GM10847 (cell line): Measurements from ENCODE around the gene RABAC1.
A peak's percentile ranks its signal among the peaks of the same experiment; 100 is the strongest.

Experiments used
- POLR2A ChIP-seq: IDR thresholded peaks from 2 replicates; pipeline ENCODE4 v1.6.1; 2011; ENCODE audit not compliant: insufficient read length; ENCODE audit errors: extremely low read depth

RABAC1 gene

DNA sequence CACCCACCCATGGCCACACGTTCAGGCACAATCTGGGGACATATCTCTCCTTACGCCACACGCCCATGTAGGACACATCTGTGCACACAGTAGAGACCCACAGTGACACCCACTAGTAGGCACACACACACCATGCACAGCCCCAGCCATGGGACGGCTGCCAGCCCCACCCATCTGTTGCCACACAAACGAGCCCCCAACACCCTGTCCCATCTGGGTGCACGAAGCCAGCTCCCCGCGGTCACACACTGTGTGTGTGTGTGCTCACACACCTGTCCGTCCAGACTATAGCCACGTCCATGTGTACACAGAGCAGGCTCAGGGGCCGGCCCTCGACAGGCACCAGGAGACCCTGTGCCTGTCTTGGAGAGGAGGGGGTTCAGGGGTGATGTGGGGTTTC is 41.4 kb downstream of the RABAC1 start:
- no peak for TF ChIP-seq POLR2A

GRCh38 chr19:41915776-41916414 is 43.2 kb downstream of the RABAC1 start:
- TF ChIP-seq POLR2A: no peak

DNA sequence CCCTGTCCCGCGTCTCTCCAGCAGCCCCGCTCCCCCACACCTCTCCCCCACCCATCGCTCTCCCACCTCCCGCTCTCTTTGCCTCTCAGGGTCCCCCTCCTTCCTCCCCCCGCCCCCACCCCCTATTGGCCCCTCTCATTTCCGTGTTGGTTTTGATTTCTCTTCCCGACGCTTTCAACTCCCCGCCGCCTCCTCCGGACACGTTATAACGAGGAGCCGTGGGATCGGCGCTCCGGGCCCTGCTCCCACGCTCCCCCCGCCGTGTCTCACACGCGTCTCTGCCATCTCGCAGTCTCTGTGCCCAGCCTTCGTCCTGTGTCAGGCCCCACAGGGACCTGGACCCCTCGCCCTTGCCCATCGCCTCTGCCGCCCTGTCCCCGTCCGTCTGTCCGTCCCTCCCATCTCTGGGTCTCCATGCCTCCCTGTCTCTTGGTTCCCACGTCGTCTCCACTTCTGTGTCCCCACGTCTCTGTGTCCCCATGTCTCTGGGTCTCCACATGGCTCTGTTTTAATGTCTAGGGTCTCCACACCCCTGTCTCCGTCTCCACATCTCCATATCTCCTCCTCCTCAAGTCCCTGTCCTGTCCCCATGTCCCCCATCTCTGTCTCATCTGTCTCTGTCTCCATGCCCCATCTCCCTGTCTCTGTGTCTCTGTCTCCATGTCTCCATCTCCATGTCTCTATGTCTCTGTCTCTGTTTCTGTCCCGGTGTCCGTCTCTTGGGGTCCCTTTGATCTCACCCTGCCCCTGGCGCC is 43.9 kb downstream of the RABAC1 start:
- TF ChIP-seq POLR2A: no peak

DNA sequence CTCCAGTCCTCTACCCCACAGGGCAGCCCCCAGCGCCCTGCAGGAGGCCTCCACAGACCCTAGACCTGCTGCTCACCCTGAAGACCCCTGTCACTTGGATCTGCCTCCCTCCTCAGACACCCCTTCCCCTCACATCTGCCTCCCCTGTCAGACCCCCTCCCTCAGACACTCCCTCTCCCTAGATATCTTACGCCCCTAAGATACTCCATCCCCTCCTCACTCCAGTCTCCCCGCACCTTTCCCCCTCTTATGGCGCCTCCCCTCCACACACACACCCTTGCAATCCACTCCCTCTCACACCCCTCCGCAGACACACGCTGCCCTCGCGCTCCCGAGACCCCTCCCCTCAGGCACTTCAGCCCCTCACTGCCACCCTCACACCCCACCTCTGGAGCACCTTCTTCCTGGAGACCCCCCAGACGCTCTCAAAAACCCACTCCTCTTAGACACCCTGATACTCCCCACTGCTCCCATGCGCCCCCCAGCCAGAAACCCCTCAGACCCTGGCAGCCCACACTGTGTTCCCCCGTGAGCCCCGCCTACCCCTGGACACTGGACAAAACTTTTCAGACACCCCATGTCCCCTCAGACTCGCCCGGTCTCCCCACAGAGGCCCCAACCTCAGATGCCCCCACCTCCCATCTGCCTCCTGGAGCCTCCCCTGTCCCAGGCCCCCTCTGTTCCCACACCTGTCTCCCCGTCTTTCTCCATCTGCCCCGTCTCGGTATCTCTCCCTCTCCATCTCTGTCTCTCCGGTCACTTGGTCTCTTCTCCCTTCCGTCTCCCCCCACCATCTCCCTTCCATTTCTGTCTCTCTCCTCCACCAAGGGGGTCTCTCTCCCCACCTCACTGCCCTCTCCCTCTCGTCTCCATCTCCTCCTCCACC is 45.3 kb downstream of the RABAC1 start:
- no peak for TF ChIP-seq POLR2A

DNA sequence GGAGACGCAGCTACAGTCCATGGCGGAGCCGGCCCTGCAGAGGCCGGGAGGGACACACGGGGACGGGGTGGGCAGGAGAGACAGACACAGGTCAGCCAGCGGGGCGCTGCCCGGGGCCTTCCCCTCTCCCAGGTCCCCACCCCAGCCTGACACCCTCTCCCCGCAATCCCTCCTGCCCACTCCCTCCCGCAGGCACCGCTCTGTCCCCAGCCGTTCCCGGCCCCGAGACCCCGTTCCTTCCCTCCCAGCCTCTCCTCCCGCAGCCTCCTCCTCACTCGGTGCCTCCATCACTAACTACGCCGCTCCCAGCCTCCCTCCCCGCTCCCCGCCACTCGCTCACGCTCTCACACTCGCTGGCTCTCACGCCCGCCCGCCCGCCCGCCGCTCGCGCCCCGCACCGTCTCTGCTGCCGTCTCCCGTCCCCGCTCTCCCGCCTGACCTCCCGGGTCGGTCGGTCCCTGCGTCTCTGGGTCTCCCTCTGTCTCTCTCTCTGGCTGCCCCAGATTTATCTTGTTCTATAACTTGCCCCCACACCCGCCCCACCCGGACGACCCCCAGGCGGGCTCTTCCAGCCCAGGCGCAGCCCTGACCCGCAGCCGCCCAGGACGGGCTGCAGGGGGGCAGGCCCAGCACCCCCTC is 46.1 kb downstream of the RABAC1 start:
- TF ChIP-seq POLR2A: no peak

GRCh38 chr19:41911889-41912731 is 47.0 kb downstream of the RABAC1 start:
- TF ChIP-seq POLR2A: no peak

DNA sequence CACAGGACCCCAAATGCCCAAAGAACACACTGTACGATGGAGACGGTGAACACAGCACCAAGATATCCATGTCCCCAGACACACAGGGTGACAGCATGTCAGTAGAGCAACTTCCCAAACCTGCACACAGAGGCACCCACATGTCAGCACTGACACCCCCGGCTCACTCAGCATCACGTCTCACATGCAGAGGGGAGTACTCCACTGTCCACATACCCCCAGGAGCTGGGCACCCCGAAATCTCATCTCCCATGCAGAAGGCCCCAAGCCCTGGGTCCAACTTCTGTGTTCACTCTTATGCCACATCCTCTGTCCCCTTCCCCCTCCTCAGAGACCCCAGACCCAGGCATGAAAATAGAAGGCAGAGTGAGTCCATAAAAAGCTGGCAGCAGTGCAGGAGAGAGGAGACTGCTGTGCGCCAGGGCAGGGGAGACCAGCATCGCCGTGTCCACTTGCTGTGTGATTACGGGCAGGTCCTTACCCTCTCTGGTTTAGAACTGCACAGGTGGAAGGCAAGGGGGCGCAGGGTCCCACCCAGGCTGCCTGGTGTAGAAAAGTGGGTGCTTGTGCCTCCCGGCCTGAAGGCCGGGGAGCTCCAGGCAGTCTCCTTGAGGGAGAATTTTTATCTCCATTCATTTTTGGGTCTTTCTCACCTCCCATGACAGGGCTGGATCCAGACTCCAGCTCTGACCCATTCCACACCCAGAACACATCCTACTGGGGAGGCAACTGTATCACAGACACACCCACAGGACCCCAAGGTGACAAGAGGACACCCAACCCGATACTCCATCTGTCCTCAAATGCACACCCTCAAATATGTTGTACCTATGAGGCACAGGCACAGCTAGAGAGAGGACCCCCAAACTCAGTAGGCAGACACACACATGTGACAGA is 47.9 kb downstream of the RABAC1 start:
- peak; percentile 4 for TF ChIP-seq POLR2A

GRCh38 chr19:41910240-41910991 is 48.7 kb downstream of the RABAC1 start:
- peak; percentile 10 for TF ChIP-seq POLR2A

GRCh38 chr19:41909706-41910105 is 49.4 kb downstream of the RABAC1 start:
- no peak for TF ChIP-seq POLR2A

DNA sequence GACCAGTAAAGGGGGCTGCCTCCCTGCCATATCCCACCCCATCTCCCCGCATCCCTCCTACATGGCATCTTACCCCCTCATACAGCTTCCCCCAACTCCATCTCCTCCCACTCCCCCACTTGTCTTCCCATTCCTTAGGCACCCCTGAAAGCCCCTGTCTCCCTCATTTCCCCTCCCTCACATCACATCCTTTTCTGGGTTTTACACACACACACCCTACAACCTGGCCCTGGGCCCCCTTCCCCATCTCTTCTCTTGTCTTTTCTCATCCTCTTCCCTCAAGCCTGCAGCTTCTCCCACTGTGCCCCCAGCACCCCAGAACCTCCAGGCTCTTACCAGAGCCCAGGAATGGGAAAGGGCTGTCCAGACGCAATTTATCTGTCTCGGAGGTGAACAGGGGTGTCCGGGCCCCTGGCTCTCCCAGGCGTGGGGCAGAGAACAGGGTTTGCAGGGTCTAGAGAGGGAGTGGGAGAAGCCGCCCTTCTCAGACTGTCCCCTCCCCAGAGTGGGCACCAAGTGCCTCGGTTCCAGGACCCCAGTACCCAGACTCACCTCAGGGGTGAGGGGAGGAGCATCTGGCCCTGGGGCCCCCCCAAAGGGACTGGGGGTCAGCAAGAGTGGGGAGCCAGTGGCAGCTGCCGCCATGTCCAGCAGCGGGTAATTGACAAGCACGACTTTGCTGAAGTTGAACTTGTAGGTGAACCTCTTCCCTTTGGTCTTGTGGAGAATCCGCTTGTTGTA is 50.2 kb downstream of the RABAC1 start:
- TF ChIP-seq POLR2A: no peak

GRCh38 chr19:41907994-41908615 is 51.0 kb downstream of the RABAC1 start:
- TF ChIP-seq POLR2A: no peak
